ENCODE measurements around the gene ZBTB40. TPM values are rescaled to one million over a fixed set of nuclear protein-coding genes. Genes with fewer than 3 reads are reported as not detected.

Gene ZBTB40
- total RNA-seq, 1 experiment from 2014 or later, result 21.4 TPM

- POLR2A ChIA-PET (ENCODE audit: unreplicated experiment), result interaction anchor here (0.6 kb wide), 1 partner anchor 432 kb away, joined by 3 read pairs; no protein-coding TSS in a partner anchor
- TF ChIP-seq EZH2 (IDR thresholded peaks at IDR 0.05; ENCODE audit: low read depth), result no peak
- no peak for TF ChIP-seq CTCF (conservative IDR thresholded peaks at IDR 0.05)
- Histone ChIP-seq H3K9me2 (ENCODE audit: insufficient read depth) (no peaks in the 10 kb centered on the region), H3K9me3 (ENCODE audit: insufficient read depth, low read depth) (no peaks in the 10 kb centered on the region), H3F3A (ENCODE audit: insufficient read depth, low read depth) (no peaks in the 10 kb centered on the region), H2AFZ (no peak overlapping the region), H3K36me3 (ENCODE audit: low read depth) (no peaks in the 10 kb centered on the region), H3K79me2 (ENCODE audit: low read depth) (no peaks in the 10 kb centered on the region), H3K4me1 (replicated peaks; ENCODE audit: insufficient read depth) (no peaks in the 10 kb centered on the region), H3K27ac (no peak overlapping the region), H3K4me3 (no peak overlapping the region), H3K27me3 (ENCODE audit: insufficient read depth, low read depth) (no peaks in the 10 kb centered on the region), H3K4me2 (no peak overlapping the region), H4K20me1 (ENCODE audit: insufficient read depth) (no peaks in the 10 kb centered on the region)
- DNase-seq, result no peak
- BruUV-seq (replicated peaks), result no TSS peak
- intact Hi-C loops (cut with micrococcal nuclease; ENCODE audit: unreplicated experiment), result no loop called here
- CTCF ChIA-PET, result no interaction called here
These were observed 74.4 kb downstream of the ZBTB40 start for GRCh38 chr1:22526098-22526497.

- ChIA-PET CTCF (no interaction called here), POLR2A (ENCODE audit: unreplicated experiment) (no interaction called here)
- no TSS peak for BruUV-seq (replicated peaks)
- no peak overlapping the region for H2AFZ ChIP-seq
- TF ChIP-seq CTCF (conservative IDR thresholded peaks at IDR 0.05) (no peak), EZH2 (IDR thresholded peaks at IDR 0.05; ENCODE audit: low read depth) (no peak)
- no peak overlapping the region for H3K27ac ChIP-seq
- no peaks in the 10 kb centered on the region for H4K20me1 ChIP-seq (ENCODE audit: insufficient read depth)
- H3K9me2 ChIP-seq (ENCODE audit: insufficient read depth), result no peaks in the 10 kb centered on the region
- no peak for DNase-seq
- H3K4me2 ChIP-seq, result no peak overlapping the region
- H3K36me3 ChIP-seq (ENCODE audit: low read depth), result no peaks in the 10 kb centered on the region
- H3K79me2 ChIP-seq (ENCODE audit: low read depth), result no peaks in the 10 kb centered on the region
- H3F3A ChIP-seq (ENCODE audit: insufficient read depth, low read depth), result no peaks in the 10 kb centered on the region
- no peaks in the 10 kb centered on the region for H3K27me3 ChIP-seq (ENCODE audit: insufficient read depth, low read depth)
- H3K4me3 ChIP-seq, result no peak overlapping the region
- H3K9me3 ChIP-seq (ENCODE audit: insufficient read depth, low read depth), result no peaks in the 10 kb centered on the region
- H3K4me1 ChIP-seq (replicated peaks; ENCODE audit: insufficient read depth), result no peaks in the 10 kb centered on the region
- intact Hi-C loops (cut with micrococcal nuclease; ENCODE audit: unreplicated experiment), result no loop called here
These were observed 75.0 kb downstream of the ZBTB40 start for GRCh38 chr1:22526677-22527076.

- ChIA-PET CTCF (no interaction called here), POLR2A (ENCODE audit: unreplicated experiment) (no interaction called here)
- Histone ChIP-seq H3K27ac (no peak overlapping the region), H3K9me3 (ENCODE audit: insufficient read depth, low read depth) (no peaks in the 10 kb centered on the region), H3K36me3 (ENCODE audit: low read depth) (no peaks in the 10 kb centered on the region), H3K4me1 (replicated peaks; ENCODE audit: insufficient read depth) (no peaks in the 10 kb centered on the region), H3K4me3 (no peak overlapping the region), H3F3A (ENCODE audit: insufficient read depth, low read depth) (no peaks in the 10 kb centered on the region), H2AFZ (no peak overlapping the region), H3K9me2 (ENCODE audit: insufficient read depth) (no peaks in the 10 kb centered on the region), H3K79me2 (ENCODE audit: low read depth) (no peaks in the 10 kb centered on the region), H3K27me3 (ENCODE audit: insufficient read depth, low read depth) (no peaks in the 10 kb centered on the region), H3K4me2 (no peak overlapping the region), H4K20me1 (ENCODE audit: insufficient read depth) (no peaks in the 10 kb centered on the region)
- TF ChIP-seq EZH2 (IDR thresholded peaks at IDR 0.05; ENCODE audit: low read depth) (no peak), CTCF (conservative IDR thresholded peaks at IDR 0.05) (no peak)
- intact Hi-C loops (cut with micrococcal nuclease; ENCODE audit: unreplicated experiment), result no loop called here
- no peak for DNase-seq
- BruUV-seq (replicated peaks), result no TSS peak
These were observed 75.5 kb downstream of the ZBTB40 start for GRCh38 chr1:22527122-22527521.
